T-helper 1 cell treated with Interleukin-12 subunit alpha and Interleukin-12 subunit beta and Interleukin-4 antibody, amounts not matched to agents 30 μg/mL and 1 μg/mL, for 36 hours (primary cell): ENCODE data around the gene GPAT2.
"Not testable (repeated sequence)": the region's sequence is repeated elsewhere in the genome, so short reads cannot be mapped to it uniquely, and the experiment has no call there.

Experiments
- H3K27ac Mint-ChIP-seq: one replicate; pipeline ENCODE4 v1.8.0; 2021; ENCODE audit warnings: mild to moderate bottlenecking, mixed read lengths
- H3K27me3 Mint-ChIP-seq: one replicate; pipeline ENCODE4 v1.8.0; 2021; ENCODE audit warnings: low read depth, mixed read lengths
- H3K36me3 Mint-ChIP-seq: one replicate; pipeline ENCODE4 v1.8.0; 2021; ENCODE audit warnings: low read depth, mixed read lengths
- H3K4me1 Mint-ChIP-seq: one replicate; pipeline ENCODE4 v1.8.0; 2021; ENCODE audit warnings: low read depth, mixed read lengths
- H3K4me3 Mint-ChIP-seq: one replicate; pipeline ENCODE4 v1.8.0; 2021; ENCODE audit warnings: mild to moderate bottlenecking, moderate library complexity, mixed read lengths
- H3K9me3 Mint-ChIP-seq: one replicate; pipeline ENCODE4 v1.8.0; 2021; ENCODE audit warnings: mixed read lengths

GPAT2 gene

GRCh38 chr2:96069878-96070277, 35.2 kb upstream of the GPAT2 start:
- not testable (repeated sequence) for H3K27me3 Mint-ChIP-seq, H3K27ac Mint-ChIP-seq, H3K4me1 Mint-ChIP-seq, H3K4me3 Mint-ChIP-seq, H3K36me3 Mint-ChIP-seq, H3K9me3 Mint-ChIP-seq

- not testable (repeated sequence) for H3K36me3 Mint-ChIP-seq, H3K4me1 Mint-ChIP-seq, H3K4me3 Mint-ChIP-seq, H3K27me3 Mint-ChIP-seq, H3K27ac Mint-ChIP-seq, H3K9me3 Mint-ChIP-seq
Observed at GRCh38 chr2:96067902-96068581, 33.3 kb upstream of the GPAT2 start.

- not testable (repeated sequence) for H3K27ac Mint-ChIP-seq, H3K9me3 Mint-ChIP-seq, H3K4me1 Mint-ChIP-seq
Observed at GRCh38 chr2:96067098-96067660, 32.5 kb upstream of the GPAT2 start.

GRCh38 chr2:96066511-96066910, 31.8 kb upstream of the GPAT2 start:
- H3K36me3 Mint-ChIP-seq, result not testable (repeated sequence)

More at GRCh38 chr2:96067098-96067660, 32.5 kb upstream of the GPAT2 start:
- H3K4me3 Mint-ChIP-seq, H3K27me3 Mint-ChIP-seq, H3K36me3 Mint-ChIP-seq: not testable (repeated sequence)

GRCh38 chr2:96065954-96066353, 31.2 kb upstream of the GPAT2 start:
- not testable (repeated sequence) for H3K4me1 Mint-ChIP-seq, H3K9me3 Mint-ChIP-seq, H3K27ac Mint-ChIP-seq, H3K4me3 Mint-ChIP-seq, H3K36me3 Mint-ChIP-seq, H3K27me3 Mint-ChIP-seq

More at GRCh38 chr2:96066511-96066910, 31.8 kb upstream of the GPAT2 start:
- not testable (repeated sequence) for H3K4me1 Mint-ChIP-seq, H3K9me3 Mint-ChIP-seq, H3K4me3 Mint-ChIP-seq, H3K27ac Mint-ChIP-seq, H3K27me3 Mint-ChIP-seq

GRCh38 chr2:96065381-96065930, 30.7 kb upstream of the GPAT2 start:
- no peaks in the 10 kb centered on the region for H3K4me1 Mint-ChIP-seq
- no peaks in the 10 kb centered on the region for H3K27me3 Mint-ChIP-seq
- H3K9me3 Mint-ChIP-seq, result no peaks in the 10 kb centered on the region
- H3K36me3 Mint-ChIP-seq, result no peaks in the 10 kb centered on the region
- no peak overlapping the region for H3K27ac Mint-ChIP-seq
- H3K4me3 Mint-ChIP-seq, result no peak overlapping the region

- not testable (repeated sequence) for H3K27me3 Mint-ChIP-seq, H3K27ac Mint-ChIP-seq, H3K4me3 Mint-ChIP-seq, H3K36me3 Mint-ChIP-seq, H3K9me3 Mint-ChIP-seq, H3K4me1 Mint-ChIP-seq
Observed at GRCh38 chr2:96064760-96065159, 30.0 kb upstream of the GPAT2 start.

GRCh38 chr2:96064047-96064675, 29.4 kb upstream of the GPAT2 start:
- H3K4me3 Mint-ChIP-seq, H3K4me1 Mint-ChIP-seq, H3K36me3 Mint-ChIP-seq, H3K27ac Mint-ChIP-seq, H3K27me3 Mint-ChIP-seq, H3K9me3 Mint-ChIP-seq: not testable (repeated sequence)

- H3K27ac Mint-ChIP-seq, H3K4me3 Mint-ChIP-seq, H3K4me1 Mint-ChIP-seq, H3K36me3 Mint-ChIP-seq, H3K9me3 Mint-ChIP-seq, H3K27me3 Mint-ChIP-seq: not testable (repeated sequence)
Observed at GRCh38 chr2:96063116-96063899, 28.6 kb upstream of the GPAT2 start.

GRCh38 chr2:96062483-96062882, 27.8 kb upstream of the GPAT2 start:
- H3K27me3 Mint-ChIP-seq, H3K4me3 Mint-ChIP-seq: not testable (repeated sequence)

GRCh38 chr2:96061901-96062300, 27.2 kb upstream of the GPAT2 start:
- not testable (repeated sequence) for H3K9me3 Mint-ChIP-seq

More at GRCh38 chr2:96062483-96062882, 27.8 kb upstream of the GPAT2 start:
- not testable (repeated sequence) for H3K36me3 Mint-ChIP-seq, H3K27ac Mint-ChIP-seq, H3K4me1 Mint-ChIP-seq, H3K9me3 Mint-ChIP-seq

GRCh38 chr2:96061197-96061817, 26.6 kb upstream of the GPAT2 start:
- not testable (repeated sequence) for H3K27me3 Mint-ChIP-seq, H3K4me3 Mint-ChIP-seq, H3K4me1 Mint-ChIP-seq, H3K27ac Mint-ChIP-seq, H3K36me3 Mint-ChIP-seq, H3K9me3 Mint-ChIP-seq

More at GRCh38 chr2:96061901-96062300, 27.2 kb upstream of the GPAT2 start:
- H3K4me1 Mint-ChIP-seq, H3K36me3 Mint-ChIP-seq, H3K27me3 Mint-ChIP-seq, H3K4me3 Mint-ChIP-seq, H3K27ac Mint-ChIP-seq: not testable (repeated sequence)

GRCh38 chr2:96060325-96060724, 25.6 kb upstream of the GPAT2 start:
- H3K27me3 Mint-ChIP-seq, H3K36me3 Mint-ChIP-seq, H3K27ac Mint-ChIP-seq, H3K4me1 Mint-ChIP-seq, H3K4me3 Mint-ChIP-seq, H3K9me3 Mint-ChIP-seq: not testable (repeated sequence)

GRCh38 chr2:96059443-96059842, 24.7 kb upstream of the GPAT2 start:
- not testable (repeated sequence) for H3K9me3 Mint-ChIP-seq, H3K36me3 Mint-ChIP-seq, H3K4me1 Mint-ChIP-seq, H3K27ac Mint-ChIP-seq, H3K4me3 Mint-ChIP-seq, H3K27me3 Mint-ChIP-seq
